Activated B cell treated with CpG ODN at 0.5 μM for 24 hours (primary cell): ENCODE measurements around the gene INO80B. TPM values are rescaled to one million over a fixed set of nuclear protein-coding genes. Genes with fewer than 3 reads are reported as not detected.
A peak's percentile ranks its signal among the peaks of the same experiment; 100 is the strongest.
"Not testable (repeated sequence)": the region's sequence is repeated elsewhere in the genome, so short reads cannot be mapped to it uniquely, and the experiment has no call there.

Experiments
- ATAC-seq: fragments of 200-7000 bp; cut with Tn5 transposase; one replicate; pipeline ENCODE4 v1.10.0; 2021; ENCODE audit warnings: low read depth, mild to moderate bottlenecking, moderate library complexity
- CTCF ChIA-PET: fragments of 350-600 bp; sonication (Branson Sonifier 250); formaldehyde crosslinking; loops from one replicate; lab custom pipeline; 2021; ENCODE audit warnings: antibody characterized with exemption; lab: Charles Lee
- POLR2A ChIA-PET: fragments of 350-600 bp; sonication (Branson Sonifier 250); formaldehyde crosslinking; loops from one replicate; lab custom pipeline; 2021; ENCODE audit warnings: antibody characterized with exemption; lab: Charles Lee
- DNase-seq: peaks from one replicate; pipeline ENCODE4 v3.0.0; 2022
- H3K27ac Mint-ChIP-seq: one replicate; pipeline ENCODE4 v1.8.0; 2020; ENCODE audit warnings: mixed read lengths
- H3K27me3 Mint-ChIP-seq: one replicate; pipeline ENCODE4 v1.8.0; 2021; ENCODE audit warnings: mixed read lengths
- H3K36me3 Mint-ChIP-seq: one replicate; pipeline ENCODE4 v1.8.0; 2021; ENCODE audit warnings: low read depth, mixed read lengths
- H3K4me1 Mint-ChIP-seq: one replicate; pipeline ENCODE4 v1.8.0; 2021; ENCODE audit warnings: mixed read lengths
- H3K4me3 Mint-ChIP-seq: one replicate; pipeline ENCODE4 v1.8.0; 2020; ENCODE audit warnings: mild to moderate bottlenecking, mixed read lengths
- H3K9me3 Mint-ChIP-seq: one replicate; pipeline ENCODE4 v1.8.0; 2020; ENCODE audit warnings: mixed read lengths
- CTCF ChIP-seq: fragments of 200-600 bp; IDR thresholded peaks from one replicate; pipeline ENCODE4 v1.8.0; 2022; ENCODE audit warnings: antibody characterized with exemption, mild to moderate bottlenecking
- intact Hi-C: fragments of 100-400 bp; cut with micrococcal nuclease; formaldehyde crosslinking; loops from one replicate; pipeline ENCODE4 v1.15.1; 2024
- total RNA-seq: library from RNA; stranded (reverse); gene quantifications from 2 replicates; pipeline ENCODE4 v1.2.3, GENCODE V29; 2022

Gene INO80B
- total RNA-seq, 1 donor from 2014 or later: 51.3 TPM

GRCh38 chr2:74474899-74475298, 20.0 kb downstream of the INO80B start:
- intact Hi-C loops: loop anchor here (5.0 kb wide), 1 partner anchor 53 kb away; the partner anchor contains the start of genes C2orf81 and WDR54
- Mint-ChIP-seq H3K9me3 (no peaks in the 10 kb centered on the region), H3K36me3 (peaks cover 49% of the 10 kb centered on the region), H3K27ac (no peak overlapping the region), H3K27me3 (no peaks in the 10 kb centered on the region), H3K4me3 (no peak overlapping the region), H3K4me1 (peaks cover 21% of the 10 kb centered on the region)
- TF ChIP-seq CTCF: no peak
- ChIA-PET CTCF (no interaction called here), POLR2A (interaction anchor here (4.1 to 4.6 kb wide), 2 partner anchors 7 to 17 kb away, joined by 78 to 127 read pairs; partner anchors contain the start of genes CCDC142, INO80B, TTC31 and WBP1)
- DNase-seq (no peak), ATAC-seq (no peak)

DNA sequence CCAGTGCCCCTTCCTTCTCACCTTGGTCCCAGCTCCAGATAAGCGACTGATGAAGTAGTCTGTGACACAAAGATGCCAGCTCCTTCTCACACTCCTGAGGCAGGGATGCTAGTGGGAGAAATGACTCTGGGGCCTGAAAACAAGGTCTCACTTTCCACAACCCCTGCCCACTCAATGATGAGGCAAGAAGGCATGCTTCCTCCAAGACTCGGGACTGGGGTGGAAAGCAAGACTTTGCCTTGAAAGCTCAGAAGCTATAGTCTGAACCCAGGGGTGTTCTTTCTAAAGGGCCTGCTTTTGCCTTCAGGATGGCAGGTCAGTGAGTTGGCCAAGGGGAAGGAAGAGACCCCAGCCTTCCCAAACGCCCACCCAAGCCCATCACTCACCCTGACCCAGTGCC, 26.5 kb downstream of the INO80B start:
- Mint-ChIP-seq H3K27me3 (no peaks in the 10 kb centered on the region), H3K36me3 (peaks cover 42% of the 10 kb centered on the region), H3K9me3 (no peaks in the 10 kb centered on the region), H3K27ac (no peak overlapping the region), H3K4me1 (peaks cover 30% of the 10 kb centered on the region), H3K4me3 (peak overlapping the region; percentile 100)
- no peak for DNase-seq
- ChIA-PET CTCF (interaction anchor here (0.9 to 5.3 kb wide), 6 partner anchors 9 to 106 kb away, joined by 3 to 85 read pairs (median 14); partner anchors contain the start of genes INO80B, MRPL53, PCGF1 and WBP1), POLR2A (interaction anchor here (0.7 to 4.4 kb wide), 9 partner anchors 9 to 107 kb away, joined by 3 to 78 read pairs (median 8); partner anchors contain the start of genes AUP1, DQX1, HTRA2 and LBX2)
- no peak for TF ChIP-seq CTCF
- ATAC-seq: no peak
- intact Hi-C loops: loop anchor here (5.0 kb wide), 1 partner anchor 91 kb away; no protein-coding TSS in a partner anchor

- intact Hi-C loops: loop anchor here (1.0 to 5.0 kb wide), 4 partner anchors 10 to 90 kb away; partner anchors contain the start of genes C2orf81, MRPL53 and WDR54
- Mint-ChIP-seq H3K27ac (peak overlapping the region; percentile 100), H3K9me3 (no peaks in the 10 kb centered on the region), H3K36me3 (peaks cover 46% of the 10 kb centered on the region), H3K27me3 (no peaks in the 10 kb centered on the region), H3K4me3 (peak overlapping the region; percentile 100), H3K4me1 (peaks cover 30% of the 10 kb centered on the region)
- CTCF ChIA-PET: interaction anchor here (0.7 to 5.3 kb wide), 19 partner anchors 9 to 105 kb away, joined by 3 to 85 read pairs (median 4); partner anchors contain the start of genes INO80B, LBX2, MRPL53 and PCGF1
- no peak for DNase-seq
- TF ChIP-seq CTCF: no peak
- peak; percentile 40 for ATAC-seq
- POLR2A ChIA-PET: interaction anchor here (0.7 to 4.4 kb wide), 20 partner anchors 9 to 654 kb away, joined by 3 to 78 read pairs (median 7); partner anchors contain the start of genes AUP1, DQX1, HTRA2 and INO80B
Measured at GRCh38 chr2:74481961-74482800, 27.3 kb downstream of the INO80B start.

DNA sequence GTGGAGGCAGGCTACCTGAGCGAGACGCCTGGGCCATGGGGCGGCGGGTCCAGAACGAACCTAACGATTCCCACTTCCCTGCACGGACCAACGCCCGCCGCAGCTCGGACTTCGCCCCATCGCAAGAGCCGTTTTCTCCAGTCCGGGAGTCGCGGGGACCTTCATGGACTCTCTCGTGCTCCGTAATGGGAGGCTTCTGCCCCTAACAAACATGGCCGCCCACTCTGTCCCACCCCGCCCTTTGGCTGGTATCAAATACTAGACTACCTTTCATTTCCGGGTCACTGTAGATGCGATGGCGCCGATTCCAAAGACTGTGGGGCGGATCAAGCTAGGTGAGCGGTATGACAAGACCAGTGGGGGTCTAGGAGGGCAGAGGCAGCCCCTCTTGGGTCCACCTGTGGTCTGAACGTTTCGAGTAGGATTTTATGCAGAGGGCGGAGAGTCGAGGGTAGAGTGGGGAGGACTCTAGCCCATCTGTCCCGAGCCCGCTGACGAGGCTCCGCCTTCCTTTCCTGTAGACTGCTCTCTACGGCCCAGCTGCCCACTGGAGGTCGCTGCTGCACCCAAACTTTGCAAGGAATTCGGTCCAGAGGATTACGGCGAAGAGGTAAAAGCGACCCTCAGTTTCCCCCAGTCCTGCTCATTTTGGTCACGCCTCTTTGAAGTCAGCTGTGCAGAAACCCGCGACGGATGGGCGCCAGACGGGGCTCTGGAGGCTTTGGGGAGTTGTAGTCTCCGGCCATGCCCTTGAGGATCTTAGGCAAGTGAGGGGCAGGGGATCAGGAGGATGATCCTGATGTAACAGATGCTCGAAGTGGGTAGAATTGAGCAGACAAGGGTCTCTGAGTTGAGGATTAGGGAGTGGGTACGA, 28.2 kb downstream of the INO80B start, which contains the start of the genes CCDC142 and TTC31:
Gene CCDC142 (minus strand): TSS at position 198 of the 874 bp plus-strand sequence. CDS start 161 bp downstream, at position 37.
Gene TTC31 (plus strand): TSS at position 281 of the 874 bp plus-strand sequence. CDS start 15 bp downstream, at position 296.
- Mint-ChIP-seq H3K36me3 (peaks cover 43% of the 10 kb centered on the region), H3K4me3 (peak within 1 kb of the TSS; percentile 100), H3K4me1 (peaks cover 30% of the 10 kb centered on the region), H3K9me3 (no peaks in the 10 kb centered on the region), H3K27ac (peak within 1 kb of the TSS; percentile 100), H3K27me3 (no peaks in the 10 kb centered on the region)
- intact Hi-C loops: loop anchor here (1.0 to 5.0 kb wide), 13 partner anchors 11 to 393 kb away; partner anchors contain the start of genes AUP1, C2orf81, DOK1 and HTRA2
- CTCF ChIA-PET: interaction anchor here (0.7 to 5.3 kb wide), 19 partner anchors 10 to 104 kb away, joined by 3 to 85 read pairs (median 4); partner anchors contain the start of genes AUP1, HTRA2, INO80B and LBX2
- peak; percentile 83 for DNase-seq
- POLR2A ChIA-PET: interaction anchor here (0.5 to 4.4 kb wide), 21 partner anchors 10 to 654 kb away, joined by 3 to 78 read pairs (median 8); partner anchors contain the start of genes AUP1, DQX1, HTRA2 and INO80B
- ATAC-seq: peak; percentile 92
- peak; percentile 23 for TF ChIP-seq CTCF

GRCh38 chr2:74483675-74484164, 28.8 kb downstream of the INO80B start:
- ATAC-seq: not testable (repeated sequence)
- CTCF ChIA-PET: interaction anchor here (1.3 to 5.3 kb wide), 7 partner anchors 24 to 104 kb away, joined by 4 to 85 read pairs (median 14); partner anchors contain the start of gene PCGF1

More at GRCh38 chr2:74483675-74484164, 28.8 kb downstream of the INO80B start:
- peaks cover 44% of the 10 kb centered on the region for H3K36me3 Mint-ChIP-seq
- H3K27me3 Mint-ChIP-seq, DNase-seq, H3K9me3 Mint-ChIP-seq: not testable (repeated sequence)
- peaks cover 30% of the 10 kb centered on the region for H3K4me1 Mint-ChIP-seq
- peak overlapping the region; percentile 100 for H3K4me3 Mint-ChIP-seq
- intact Hi-C loops: loop anchor here (1.0 to 5.0 kb wide), 10 partner anchors 20 to 393 kb away; partner anchors contain the start of genes AUP1, DOK1, HTRA2 and PCGF1
- peak overlapping the region; percentile 100 for H3K27ac Mint-ChIP-seq
- POLR2A ChIA-PET: interaction anchor here (0.5 to 4.4 kb wide), 15 partner anchors 11 to 655 kb away, joined by 3 to 78 read pairs (median 8); partner anchors contain the start of genes AUP1, DQX1, HTRA2 and INO80B
